ENCODE measurements around the gene NRXN3. TPM values are rescaled to one million over a fixed set of nuclear protein-coding genes. Genes with fewer than 3 reads are reported as not detected.

Gene NRXN3
- total RNA-seq, 1 donor = 2.5 TPM

GRCh38 chr14:78186277-78186676 lies 16.1 kb downstream of the NRXN3 start:
- H3K4me3 ChIP-seq (ENCODE audit: insufficient read depth, low read length) = no peak overlapping the region
- H3K4me2 ChIP-seq (ENCODE audit: insufficient read depth, low read length) = no peak overlapping the region
- no peaks in the 10 kb centered on the region for H3K79me2 ChIP-seq (ENCODE audit: insufficient read depth, low read length)
- no peaks in the 10 kb centered on the region for H3K27me3 ChIP-seq (ENCODE audit: insufficient read depth, low read length)
- no peaks in the 10 kb centered on the region for H3K36me3 ChIP-seq (ENCODE audit: insufficient read depth, low read length)
- no peaks in the 10 kb centered on the region for H4K20me1 ChIP-seq (ENCODE audit: insufficient read depth, low read length)
- H2AFZ ChIP-seq (ENCODE audit: low read length) = no peak overlapping the region
- H3K4me1 ChIP-seq (ENCODE audit: insufficient read depth, low read length) = no peaks in the 10 kb centered on the region
- H3K9me3 ChIP-seq (ENCODE audit: low read depth, low read length) = no peaks in the 10 kb centered on the region
- TF ChIP-seq CTCF (IDR thresholded peaks at IDR 0.05; ENCODE audit: extremely low read depth, low read depth, low read length) = no peak
- no peak for DNase-seq (ENCODE audit: insufficient read length, low spot score, missing footprints)
- H3K27ac ChIP-seq (ENCODE audit: low read depth, low read length) = no peak overlapping the region

GRCh38 chr14:78188882-78189281 lies 18.7 kb downstream of the NRXN3 start:
- Histone ChIP-seq H3K4me2 (ENCODE audit: insufficient read depth, low read length) (no peak overlapping the region), H3K36me3 (ENCODE audit: insufficient read depth, low read length) (no peaks in the 10 kb centered on the region), H3K27ac (ENCODE audit: low read depth, low read length) (no peak overlapping the region)

GRCh38 chr14:78195431-78195830 lies 25.3 kb downstream of the NRXN3 start:
- Histone ChIP-seq H3K9me3 (ENCODE audit: low read depth, low read length) (peaks cover 4% of the 10 kb centered on the region), H2AFZ (ENCODE audit: low read length) (no peak overlapping the region), H3K36me3 (ENCODE audit: insufficient read depth, low read length) (no peaks in the 10 kb centered on the region), H3K27ac (ENCODE audit: low read depth, low read length) (no peak overlapping the region), H4K20me1 (ENCODE audit: insufficient read depth, low read length) (no peaks in the 10 kb centered on the region), H3K79me2 (ENCODE audit: insufficient read depth, low read length) (no peaks in the 10 kb centered on the region), H3K4me3 (ENCODE audit: insufficient read depth, low read length) (no peak overlapping the region), H3K27me3 (ENCODE audit: insufficient read depth, low read length) (no peaks in the 10 kb centered on the region), H3K4me2 (ENCODE audit: insufficient read depth, low read length) (no peak overlapping the region), H3K4me1 (ENCODE audit: insufficient read depth, low read length) (no peaks in the 10 kb centered on the region)
- no peak for DNase-seq (ENCODE audit: insufficient read length, low spot score, missing footprints)
- no peak for TF ChIP-seq CTCF (IDR thresholded peaks at IDR 0.05; ENCODE audit: extremely low read depth, low read depth, low read length)

More at GRCh38 chr14:78188882-78189281, 18.7 kb downstream of the NRXN3 start:
- Histone ChIP-seq H3K79me2 (ENCODE audit: insufficient read depth, low read length) (no peaks in the 10 kb centered on the region), H3K4me3 (ENCODE audit: insufficient read depth, low read length) (no peak overlapping the region), H3K4me1 (ENCODE audit: insufficient read depth, low read length) (no peaks in the 10 kb centered on the region), H2AFZ (ENCODE audit: low read length) (no peak overlapping the region), H3K27me3 (ENCODE audit: insufficient read depth, low read length) (no peaks in the 10 kb centered on the region), H4K20me1 (ENCODE audit: insufficient read depth, low read length) (no peaks in the 10 kb centered on the region), H3K9me3 (ENCODE audit: low read depth, low read length) (peaks cover 4% of the 10 kb centered on the region)
- no peak for DNase-seq (ENCODE audit: insufficient read length, low spot score, missing footprints)
- TF ChIP-seq CTCF (IDR thresholded peaks at IDR 0.05; ENCODE audit: extremely low read depth, low read depth, low read length) = no peak

- peaks cover 4% of the 10 kb centered on the region for H3K9me3 ChIP-seq (ENCODE audit: low read depth, low read length)
- no peak overlapping the region for H3K4me3 ChIP-seq (ENCODE audit: insufficient read depth, low read length)
These were observed 26.1 kb downstream of the NRXN3 start for GRCh38 chr14:78196323-78196722.

More at GRCh38 chr14:78196323-78196722, 26.1 kb downstream of the NRXN3 start:
- TF ChIP-seq CTCF (IDR thresholded peaks at IDR 0.05; ENCODE audit: extremely low read depth, low read depth, low read length) = no peak
- no peak overlapping the region for H2AFZ ChIP-seq (ENCODE audit: low read length)
- H3K27ac ChIP-seq (ENCODE audit: low read depth, low read length) = no peak overlapping the region
- H4K20me1 ChIP-seq (ENCODE audit: insufficient read depth, low read length) = no peaks in the 10 kb centered on the region
- DNase-seq (ENCODE audit: insufficient read length, low spot score, missing footprints) = no peak
- H3K27me3 ChIP-seq (ENCODE audit: insufficient read depth, low read length) = no peaks in the 10 kb centered on the region
- H3K79me2 ChIP-seq (ENCODE audit: insufficient read depth, low read length) = no peaks in the 10 kb centered on the region
- no peaks in the 10 kb centered on the region for H3K4me1 ChIP-seq (ENCODE audit: insufficient read depth, low read length)
- no peaks in the 10 kb centered on the region for H3K36me3 ChIP-seq (ENCODE audit: insufficient read depth, low read length)
- H3K4me2 ChIP-seq (ENCODE audit: insufficient read depth, low read length) = no peak overlapping the region

All from osteoblast (primary cell).